Right lobe of liver (tissue), 4 donors: ENCODE data around the gene NNT.
"Not testable (repeated sequence)": the region's sequence is repeated elsewhere in the genome, so short reads cannot be mapped to it uniquely, and the experiment has no call there.

Experiments used
- POLR2A ChIP-seq: fragments of 450-650 bp; IDR thresholded peaks from one replicate; pipeline ENCODE4 v1.6.1; 2017; ENCODE audit warnings: antibody characterized with exemption, mild to moderate bottlenecking
- TF ChIP-seq, protein P1 (sequence below), 4 donors: fragments of 200-600 bp in 3 of 4; fragments of 450-650 bp in 1 of 4; IDR thresholded peaks; one replicate each; pipeline versions ENCODE4 v1.5.1 to v1.8.0; 2016 to 2022; ENCODE audit warnings: antibody characterized with exemption in 4 of 4, mild to moderate bottlenecking in 2 of 4
- donor health status: DM: no; HTN: no; CAD: no.
- donor health status: DM: no; HTN: no; CAD: no.
- donor health status: DM: no; HTN: yes; CAD: no.

DNA sequence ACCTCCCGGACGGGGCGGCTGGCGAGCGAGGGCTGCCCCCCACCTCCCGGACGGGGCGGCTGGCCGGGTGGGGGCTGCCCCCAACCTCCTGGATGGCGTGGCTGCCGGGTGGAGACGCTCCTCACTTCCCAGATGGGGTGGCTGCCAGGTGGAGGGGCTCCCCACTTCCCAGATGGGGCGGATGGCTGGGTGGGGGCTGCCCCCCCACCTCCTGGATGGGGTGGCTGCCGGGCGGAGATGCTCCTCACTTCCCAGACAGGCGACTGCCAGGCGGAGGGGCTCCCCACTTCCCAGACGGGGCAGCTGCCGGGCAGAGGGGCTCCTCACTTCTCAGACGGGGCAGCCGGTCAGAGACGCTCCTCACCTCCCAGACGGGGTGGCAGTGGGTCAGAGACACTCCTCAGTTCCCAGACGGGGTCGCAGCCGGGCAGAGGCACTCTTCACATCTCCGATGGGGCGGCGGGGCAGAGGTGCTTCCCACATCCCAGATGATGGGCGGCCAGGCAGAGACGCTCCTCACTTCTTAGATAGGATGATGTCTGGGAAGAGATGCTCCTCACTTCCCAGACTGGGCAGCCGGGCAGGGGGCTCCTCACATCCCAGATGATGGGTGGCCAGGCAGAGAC, 143.1 kb downstream of the NNT start:
- TF ChIP-seq, protein P1, sequence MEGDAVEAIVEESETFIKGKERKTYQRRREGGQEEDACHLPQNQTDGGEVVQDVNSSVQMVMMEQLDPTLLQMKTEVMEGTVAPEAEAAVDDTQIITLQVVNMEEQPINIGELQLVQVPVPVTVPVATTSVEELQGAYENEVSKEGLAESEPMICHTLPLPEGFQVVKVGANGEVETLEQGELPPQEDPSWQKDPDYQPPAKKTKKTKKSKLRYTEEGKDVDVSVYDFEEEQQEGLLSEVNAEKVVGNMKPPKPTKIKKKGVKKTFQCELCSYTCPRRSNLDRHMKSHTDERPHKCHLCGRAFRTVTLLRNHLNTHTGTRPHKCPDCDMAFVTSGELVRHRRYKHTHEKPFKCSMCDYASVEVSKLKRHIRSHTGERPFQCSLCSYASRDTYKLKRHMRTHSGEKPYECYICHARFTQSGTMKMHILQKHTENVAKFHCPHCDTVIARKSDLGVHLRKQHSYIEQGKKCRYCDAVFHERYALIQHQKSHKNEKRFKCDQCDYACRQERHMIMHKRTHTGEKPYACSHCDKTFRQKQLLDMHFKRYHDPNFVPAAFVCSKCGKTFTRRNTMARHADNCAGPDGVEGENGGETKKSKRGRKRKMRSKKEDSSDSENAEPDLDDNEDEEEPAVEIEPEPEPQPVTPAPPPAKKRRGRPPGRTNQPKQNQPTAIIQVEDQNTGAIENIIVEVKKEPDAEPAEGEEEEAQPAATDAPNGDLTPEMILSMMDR (IDR thresholded peaks at IDR 0.05) = not testable (repeated sequence)
- not testable (repeated sequence) for TF ChIP-seq POLR2A
